Suprapubic skin (tissue), 4 donors: ENCODE measurements around the gene P2RX4. TPM values are rescaled to one million over a fixed set of nuclear protein-coding genes. Genes with fewer than 3 reads are reported as not detected.

Source experiments
- DNase-seq, 2 donors: peaks; one replicate each; pipeline ENCODE4 v3.0.0-alpha.2; 2019; ENCODE audit warnings: low spot score in 2 of 2
- H3K27ac ChIP-seq: fragments of 200-600 bp; sonication (generic); one replicate; pipeline ENCODE4 v1.5.1; 2019
- H3K27me3 ChIP-seq: fragments of 200-600 bp; sonication (generic); one replicate; pipeline ENCODE4 v1.5.1; 2019
- H3K36me3 ChIP-seq: fragments of 200-600 bp; sonication (generic); one replicate; pipeline ENCODE4 v1.5.1; 2019
- H3K4me1 ChIP-seq: fragments of 200-600 bp; sonication (generic); one replicate; pipeline ENCODE4 v1.5.1; 2019
- H3K4me3 ChIP-seq: fragments of 200-600 bp; sonication (generic); one replicate; pipeline ENCODE4 v1.5.1; 2019; ENCODE audit warnings: mild to moderate bottlenecking
- H3K9me3 ChIP-seq: fragments of 200-600 bp; sonication (generic); one replicate; pipeline ENCODE4 v1.5.1; 2019
- CTCF ChIP-seq, 2 donors: fragments of 200-600 bp in 1 of 2; fragments of 450-650 bp in 1 of 2; sonication (generic) in 1 of 2; IDR thresholded peaks; one replicate each; pipeline ENCODE4 v1.5.1; 2016 to 2019; ENCODE audit warnings: antibody characterized with exemption in 2 of 2, mild to moderate bottlenecking in 1 of 2, moderate library complexity in 1 of 2
- EP300 ChIP-seq: sonication (generic); formaldehyde crosslinking; IDR thresholded peaks from one replicate; pipeline ENCODE4 v1.6.1; 2017; ENCODE audit warnings: antibody characterized with exemption
- POLR2A ChIP-seq, 2 donors: fragments of 450-650 bp; IDR thresholded peaks; one replicate each; pipeline ENCODE4 v1.6.1; 2017; ENCODE audit warnings: antibody characterized with exemption in 2 of 2, mild to moderate bottlenecking in 2 of 2, moderate library complexity in 2 of 2
- POLR2AphosphoS5 ChIP-seq, 3 donors: sonication (generic); formaldehyde crosslinking; IDR thresholded peaks; one replicate each; pipeline ENCODE4 v1.6.1; 2017; ENCODE audit warnings: antibody characterized with exemption in 3 of 3
- WGBS: methylation state at CpG from one replicate; pipeline ENCODE4 v1.1.5; 2018; 5-methylcytosine and 5-hydroxymethylcytosine counted together
- total RNA-seq, 4 donors: library from RNA; depleted of rRNA; stranded (reverse); fragments of >200 nt; gene quantifications; one replicate each; pipeline ENCODE4 v1.1.0, GENCODE V29; 2016

Gene P2RX4
- total RNA-seq, 4 donors from 2014 or later, result 7.9 to 22.4 (median 15.4) TPM

GRCh38 chr12:121209221-121209620 lies 708 bp upstream of the P2RX4 start:
- Histone ChIP-seq H3K27ac (no peak overlapping the region), H3K27me3 (no peaks in the 10 kb centered on the region), H3K4me3 (peak overlapping the region; percentile 76), H3K9me3 (no peaks in the 10 kb centered on the region), H3K4me1 (peaks cover 16% of the 10 kb centered on the region), H3K36me3 (no peaks in the 10 kb centered on the region)
- TF ChIP-seq CTCF (IDR thresholded peaks at IDR 0.05) (no peak), EP300 (no peak)
- 87% methylated on average over 15 of the region's 15 CpGs for WGBS
- peak in 1 of 2 donors; percentile 72 for DNase-seq

GRCh38 chr12:121212875-121213274 lies 2.9 kb downstream of the P2RX4 start:
- H3K4me1 ChIP-seq, result peaks cover 26% of the 10 kb centered on the region
- no peaks in the 10 kb centered on the region for H3K27me3 ChIP-seq
- peaks cover 2% of the 10 kb centered on the region for H3K36me3 ChIP-seq
- DNase-seq, result no peak
- H3K9me3 ChIP-seq, result no peaks in the 10 kb centered on the region
- TF ChIP-seq POLR2AphosphoS5 (IDR thresholded peaks at IDR 0.05), result no peak
- no peak for TF ChIP-seq EP300
- TF ChIP-seq POLR2A (IDR thresholded peaks at IDR 0.05), result no peak
- no peak for TF ChIP-seq CTCF (IDR thresholded peaks at IDR 0.05)
- no peak overlapping the region for H3K27ac ChIP-seq
- WGBS, result 86% methylated on average over 5 of the region's 5 CpGs
- no peak overlapping the region for H3K4me3 ChIP-seq

- H3K9me3 ChIP-seq, result no peaks in the 10 kb centered on the region
- peaks cover 13% of the 10 kb centered on the region for H3K36me3 ChIP-seq
- H3K27me3 ChIP-seq, result no peaks in the 10 kb centered on the region
- no peak for DNase-seq
- H3K27ac ChIP-seq, result peak overlapping the region; percentile 12
- TF ChIP-seq POLR2A (IDR thresholded peaks at IDR 0.05) (no peak), POLR2AphosphoS5 (IDR thresholded peaks at IDR 0.05) (no peak), CTCF (IDR thresholded peaks at IDR 0.05) (no peak), EP300 (no peak)
- H3K4me1 ChIP-seq, result peaks cover 23% of the 10 kb centered on the region
- H3K4me3 ChIP-seq, result no peak overlapping the region
- WGBS, result 81% methylated on average over 11 of the region's 11 CpGs
These were observed 4.3 kb downstream of the P2RX4 start for GRCh38 chr12:121214166-121214777.

GRCh38 chr12:121214855-121215745 lies 5.2 kb downstream of the P2RX4 start:
- peaks cover 13% of the 10 kb centered on the region for H3K36me3 ChIP-seq
- no peak for TF ChIP-seq EP300
- TF ChIP-seq POLR2A (IDR thresholded peaks at IDR 0.05), result no peak
- TF ChIP-seq CTCF (IDR thresholded peaks at IDR 0.05), result no peak
- TF ChIP-seq POLR2AphosphoS5 (IDR thresholded peaks at IDR 0.05), result no peak
- H3K27me3 ChIP-seq, result no peaks in the 10 kb centered on the region
- peaks cover 21% of the 10 kb centered on the region for H3K4me1 ChIP-seq
- no peak for DNase-seq
- H3K27ac ChIP-seq, result peak overlapping the region; percentile 2
- H3K4me3 ChIP-seq, result no peak overlapping the region
- H3K9me3 ChIP-seq, result no peaks in the 10 kb centered on the region
- WGBS, result 57% methylated on average over 14 of the region's 14 CpGs

GRCh38 chr12:121216102-121216501 lies 6.2 kb downstream of the P2RX4 start:
- Histone ChIP-seq H3K27ac (no peak overlapping the region), H3K4me3 (no peak overlapping the region), H3K27me3 (no peaks in the 10 kb centered on the region), H3K9me3 (no peaks in the 10 kb centered on the region), H3K36me3 (peaks cover 13% of the 10 kb centered on the region), H3K4me1 (peaks cover 14% of the 10 kb centered on the region)
- DNase-seq, result no peak
- WGBS, result 96% methylated on average over 4 of the region's 4 CpGs
- TF ChIP-seq EP300, result no peak
- no peak for TF ChIP-seq POLR2AphosphoS5 (IDR thresholded peaks at IDR 0.05)
- no peak for TF ChIP-seq CTCF (IDR thresholded peaks at IDR 0.05)
- no peak for TF ChIP-seq POLR2A (IDR thresholded peaks at IDR 0.05)
